Measurements from ENCODE around the gene NDUFAB1.
"Not testable (repeated sequence)": the region's sequence is repeated elsewhere in the genome, so short reads cannot be mapped to it uniquely, and the experiment has no call there.

Gene NDUFAB1

GRCh38 chr16:23554536-23554935 lies 41.6 kb downstream of the NDUFAB1 start:
- DNase-seq (ENCODE audit: low read depth), result no peak

GRCh38 chr16:23552161-23552560 lies 44.0 kb downstream of the NDUFAB1 start:
- DNase-seq (ENCODE audit: low read depth), result no peak

DNA sequence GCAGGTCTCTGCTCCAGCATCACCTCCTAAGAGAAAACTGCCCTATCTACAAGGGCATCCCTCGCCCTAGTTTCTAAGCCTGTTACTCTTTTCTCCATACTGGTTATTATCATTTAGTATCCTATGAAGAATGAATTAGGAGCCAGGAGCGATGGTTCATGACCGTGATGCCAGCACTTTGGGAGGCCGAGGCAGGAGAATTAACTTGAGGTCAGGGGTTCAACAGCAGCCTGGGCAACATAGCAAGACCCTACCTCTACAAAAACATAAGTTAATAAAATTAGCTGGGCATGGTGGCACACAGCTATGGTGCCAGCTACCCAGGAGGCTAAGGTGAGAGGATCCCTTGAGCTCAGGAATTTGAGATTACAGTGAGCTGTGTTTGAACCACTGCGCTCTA lies 46.2 kb downstream of the NDUFAB1 start:
- DNase-seq (ENCODE audit: low read depth), result no peak

- DNase-seq (ENCODE audit: low read depth), result no peak
Observed at GRCh38 chr16:23544436-23544835, 51.7 kb downstream of the NDUFAB1 start.

DNA sequence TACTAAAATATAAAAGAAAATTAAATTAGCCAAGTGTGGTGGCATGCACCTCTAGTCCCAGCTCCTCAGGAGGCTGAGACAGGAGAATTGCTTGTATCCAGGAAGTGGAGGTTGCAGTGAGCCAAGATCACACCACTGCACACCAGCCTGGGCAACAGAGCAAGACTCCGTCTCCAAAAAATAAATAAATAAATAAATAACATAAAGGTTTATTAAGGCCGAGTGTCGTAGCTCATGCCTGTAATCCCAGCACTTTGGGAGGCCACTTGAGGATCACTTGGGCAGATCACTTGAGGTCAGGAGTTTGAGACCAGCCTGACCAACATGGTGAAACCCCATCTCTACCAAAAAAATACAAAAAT lies 55.3 kb downstream of the NDUFAB1 start:
- DNase-seq (ENCODE audit: low read depth), result not testable (repeated sequence)

DNA sequence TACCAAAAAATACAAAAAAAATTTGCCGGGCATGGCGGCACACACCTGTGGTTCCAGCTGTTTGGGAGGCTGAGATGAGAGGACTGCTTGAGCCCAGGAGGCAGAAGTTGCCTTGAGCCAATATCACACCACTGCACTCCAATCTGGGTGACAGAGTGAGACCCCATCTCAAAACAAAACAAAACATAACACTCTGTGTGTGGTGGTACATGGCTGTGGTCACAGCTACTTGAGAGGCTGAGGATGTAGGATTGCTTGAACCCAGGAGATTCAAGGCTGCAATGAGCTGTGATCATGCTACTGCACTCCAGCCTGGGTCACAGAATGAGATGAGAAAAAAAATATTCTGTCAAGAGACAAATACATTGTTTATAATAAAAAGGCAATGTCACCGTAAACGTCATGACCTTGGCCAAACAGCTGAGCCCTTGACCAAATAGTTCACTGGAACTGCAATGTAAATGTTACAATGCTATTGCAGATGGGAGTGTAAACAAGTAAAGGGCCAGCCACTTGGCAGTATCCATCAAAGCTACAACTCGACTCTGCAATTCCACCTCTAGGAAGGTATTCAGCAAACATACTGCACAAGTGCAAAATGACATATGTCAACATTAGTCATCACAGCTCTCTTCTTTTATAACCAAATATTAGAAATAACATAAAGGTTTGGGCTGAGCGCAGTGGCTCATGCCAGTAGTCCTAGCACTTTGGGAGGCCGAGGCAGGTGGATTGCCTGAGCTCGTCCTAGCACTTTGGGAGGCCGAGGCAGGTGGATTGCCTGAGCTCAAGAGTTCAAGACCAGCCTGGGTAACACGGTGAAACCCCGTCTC lies 55.9 kb downstream of the NDUFAB1 start:
- no peak for DNase-seq (ENCODE audit: low read depth)

- no peak for DNase-seq (ENCODE audit: low read depth)
Observed at GRCh38 chr16:23538919-23539278, 57.2 kb downstream of the NDUFAB1 start.

DNA sequence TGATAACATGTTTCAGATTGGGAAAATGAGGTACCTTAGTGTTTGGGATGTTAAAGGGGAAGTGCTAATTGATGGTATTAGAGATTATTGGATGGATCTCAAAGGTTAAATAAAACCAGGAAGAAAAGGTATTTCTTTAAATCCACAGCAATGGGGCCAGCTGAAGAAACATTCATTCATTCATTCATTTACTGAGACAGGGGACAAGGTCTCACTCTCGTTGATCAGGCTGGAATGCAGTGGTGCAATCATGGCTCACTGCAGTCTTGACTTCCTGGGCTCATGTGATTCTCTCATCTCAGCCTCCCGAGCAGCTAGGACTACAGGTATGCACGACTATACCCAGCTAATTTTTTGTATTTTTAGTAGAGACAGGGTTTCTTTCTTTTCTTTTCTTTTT lies 58.7 kb downstream of the NDUFAB1 start:
- no peak for DNase-seq (ENCODE audit: low read depth)

- no peak for DNase-seq (ENCODE audit: low read depth)
Observed at GRCh38 chr16:23535901-23536300, 60.2 kb downstream of the NDUFAB1 start.

DNA sequence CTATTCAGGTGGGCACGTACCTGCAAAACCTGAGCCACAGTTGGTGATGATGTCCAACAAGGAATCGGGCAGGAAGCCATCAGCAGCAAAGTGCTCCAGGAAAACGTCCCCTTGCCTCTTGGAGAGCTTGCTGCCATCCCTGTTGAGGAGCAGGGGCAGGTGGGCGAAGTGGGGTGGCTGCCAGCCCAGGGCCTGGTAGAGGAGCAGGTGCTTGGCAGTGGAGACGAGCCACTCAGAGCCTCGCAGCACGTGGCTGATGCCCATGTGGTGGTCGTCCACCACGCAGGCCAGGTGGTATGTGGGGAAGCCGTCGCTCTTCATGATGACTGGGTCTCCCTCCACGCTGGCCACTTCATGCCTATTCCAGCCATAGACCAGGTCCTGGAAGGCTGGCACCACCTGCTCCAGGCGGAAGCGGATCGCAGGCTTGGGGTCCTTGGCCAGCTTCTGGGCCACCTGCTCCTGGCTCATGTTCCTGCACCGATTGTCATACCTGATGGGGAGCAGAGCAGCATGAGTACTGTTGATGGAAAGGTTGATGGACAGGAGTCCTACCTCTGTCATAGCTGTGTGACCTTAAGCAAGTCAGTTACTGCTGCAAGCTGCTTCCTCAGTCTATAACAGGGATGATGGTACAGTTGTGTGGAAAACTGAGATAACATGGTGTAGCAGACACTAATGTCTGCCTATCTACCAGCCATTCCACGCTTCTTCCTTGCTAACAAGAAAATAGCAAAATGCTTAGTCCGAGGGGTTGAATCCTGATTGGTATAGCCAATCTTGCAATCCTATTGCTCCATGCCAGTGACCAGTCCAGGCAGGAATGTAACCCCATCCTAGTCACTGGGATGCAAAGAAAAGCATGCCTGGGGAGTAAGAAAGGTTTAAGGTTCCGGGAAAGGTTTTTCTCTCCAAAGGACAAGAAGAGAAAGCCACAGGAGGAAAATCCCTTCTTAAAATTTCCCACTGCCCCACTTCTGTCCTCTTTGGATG lies 61.0 kb downstream of the NDUFAB1 start:
- no peak for DNase-seq (ENCODE audit: low read depth)

DNA sequence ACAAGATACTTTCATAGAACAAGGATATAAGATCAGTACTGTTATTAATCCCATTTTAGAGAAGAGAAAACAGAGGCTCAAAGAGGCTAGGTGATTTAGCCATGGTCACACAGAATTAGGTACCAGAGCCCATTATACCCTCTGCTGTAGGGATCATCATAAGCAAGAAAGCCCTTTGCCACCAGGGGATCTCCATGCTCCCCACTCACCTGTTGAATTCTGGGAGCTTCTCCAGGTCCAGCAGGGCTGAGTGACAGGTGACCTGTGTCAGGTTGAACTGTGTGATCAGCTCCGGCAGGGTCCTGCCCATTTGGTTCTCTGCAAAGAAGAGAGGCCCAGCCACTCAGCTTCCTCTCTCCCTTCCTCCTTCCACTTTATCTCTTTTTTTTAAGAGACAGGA lies 63.7 kb downstream of the NDUFAB1 start:
- DNase-seq (ENCODE audit: low read depth), result no peak
